GM10266 (cell line): Measurements from ENCODE around the gene MYO16.

Experiments used
- DNase-seq: peaks from one replicate; pipeline ENCODE4 v3.0.0; 2012; ENCODE audit errors: extremely low spot score
- TF ChIP-seq, protein P1 (sequence below): IDR thresholded peaks from 2 replicates; pipeline ENCODE4 v1.5.1; 2012; ENCODE audit warnings: mild to moderate bottlenecking, low read depth; ENCODE audit not compliant: control insufficient read depth, insufficient read depth; ENCODE audit errors: missing control alignments

The MYO16 gene

DNA sequence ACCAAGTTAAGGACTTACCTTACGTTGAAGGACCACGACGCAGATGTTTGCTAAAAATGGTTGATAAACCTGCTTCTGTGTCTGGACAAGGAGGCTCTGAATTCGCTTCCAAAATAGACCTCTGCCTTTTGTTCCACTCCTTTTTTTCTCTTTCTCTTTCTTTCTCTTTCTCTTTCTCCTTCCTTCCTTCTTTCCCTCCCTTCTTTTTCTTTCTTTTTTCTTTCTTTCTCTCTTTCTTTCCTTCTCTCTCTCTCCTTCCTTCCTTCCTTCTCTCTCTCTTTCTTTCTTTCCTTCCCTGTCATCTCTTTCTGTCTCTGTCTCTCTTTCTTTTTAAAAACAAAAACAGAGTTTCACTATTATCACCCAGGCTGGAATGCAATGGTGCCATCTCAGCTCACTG, 290.7 kb downstream of the MYO16 start:
- no peak for DNase-seq

GRCh38 chr13:108921238-108921637, 291.8 kb downstream of the MYO16 start:
- TF ChIP-seq, protein P1, sequence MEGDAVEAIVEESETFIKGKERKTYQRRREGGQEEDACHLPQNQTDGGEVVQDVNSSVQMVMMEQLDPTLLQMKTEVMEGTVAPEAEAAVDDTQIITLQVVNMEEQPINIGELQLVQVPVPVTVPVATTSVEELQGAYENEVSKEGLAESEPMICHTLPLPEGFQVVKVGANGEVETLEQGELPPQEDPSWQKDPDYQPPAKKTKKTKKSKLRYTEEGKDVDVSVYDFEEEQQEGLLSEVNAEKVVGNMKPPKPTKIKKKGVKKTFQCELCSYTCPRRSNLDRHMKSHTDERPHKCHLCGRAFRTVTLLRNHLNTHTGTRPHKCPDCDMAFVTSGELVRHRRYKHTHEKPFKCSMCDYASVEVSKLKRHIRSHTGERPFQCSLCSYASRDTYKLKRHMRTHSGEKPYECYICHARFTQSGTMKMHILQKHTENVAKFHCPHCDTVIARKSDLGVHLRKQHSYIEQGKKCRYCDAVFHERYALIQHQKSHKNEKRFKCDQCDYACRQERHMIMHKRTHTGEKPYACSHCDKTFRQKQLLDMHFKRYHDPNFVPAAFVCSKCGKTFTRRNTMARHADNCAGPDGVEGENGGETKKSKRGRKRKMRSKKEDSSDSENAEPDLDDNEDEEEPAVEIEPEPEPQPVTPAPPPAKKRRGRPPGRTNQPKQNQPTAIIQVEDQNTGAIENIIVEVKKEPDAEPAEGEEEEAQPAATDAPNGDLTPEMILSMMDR, result no peak
- DNase-seq, result no peak

More for the DNA sequence above, 290.7 kb downstream of the MYO16 start:
- TF ChIP-seq, protein P1, result no peak

- no peak for DNase-seq
Measured at GRCh38 chr13:108922108-108922507, 292.7 kb downstream of the MYO16 start.

DNA sequence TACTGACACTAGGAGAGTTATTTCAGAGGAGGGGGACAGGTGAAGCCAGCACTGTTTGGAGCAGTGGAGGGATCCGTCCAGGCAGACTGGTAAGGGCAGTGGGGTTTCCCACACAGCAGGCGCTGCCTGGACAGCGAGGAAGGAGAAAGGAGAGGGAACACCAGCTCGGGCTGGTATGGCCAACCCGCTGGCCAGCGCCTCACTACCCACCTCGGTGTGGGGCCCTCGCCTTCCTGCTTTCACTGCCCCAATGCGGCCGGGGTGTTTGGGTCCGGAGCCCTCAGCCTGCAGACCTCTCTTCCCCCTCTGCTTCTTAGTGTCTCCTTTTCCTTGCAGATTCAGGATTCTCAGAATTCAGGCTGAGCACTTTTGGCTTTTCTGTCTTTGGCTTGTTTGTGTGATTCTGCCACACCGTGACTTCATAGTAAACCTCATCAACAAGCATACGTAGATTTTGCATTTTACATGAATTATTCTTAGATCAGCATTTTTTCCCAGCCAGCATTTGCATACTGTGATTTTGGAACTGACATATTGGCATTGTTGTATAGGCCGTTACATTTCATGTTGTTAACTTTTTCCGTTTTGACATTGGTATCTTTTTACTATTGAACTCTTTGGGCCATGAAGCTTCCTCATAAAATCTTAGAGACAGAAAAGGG, 294.1 kb downstream of the MYO16 start:
- TF ChIP-seq, protein P1, result no peak

More at GRCh38 chr13:108922108-108922507, 292.7 kb downstream of the MYO16 start:
- TF ChIP-seq, protein P1, result no peak

DNA sequence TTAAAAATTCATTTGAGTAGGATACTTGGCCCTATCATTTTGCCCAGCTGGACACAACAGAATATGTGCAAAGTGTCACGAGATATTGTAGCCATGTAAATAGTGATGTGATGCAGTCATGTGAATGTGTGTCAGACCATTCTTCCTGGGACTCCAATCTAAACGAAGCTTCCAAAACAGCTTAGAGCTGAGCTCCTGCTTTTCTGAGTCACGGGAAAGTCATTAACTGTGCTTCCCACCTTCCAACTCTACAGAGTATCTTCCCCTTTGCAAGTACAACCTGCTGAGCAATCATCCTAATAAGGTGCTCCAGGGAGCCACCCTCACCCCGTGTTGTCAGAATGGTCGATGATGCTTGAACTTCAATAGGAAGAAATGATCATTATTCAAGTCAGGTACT, 294.7 kb downstream of the MYO16 start:
- DNase-seq, result no peak

More for the DNA sequence above, 294.1 kb downstream of the MYO16 start:
- DNase-seq, result no peak

DNA sequence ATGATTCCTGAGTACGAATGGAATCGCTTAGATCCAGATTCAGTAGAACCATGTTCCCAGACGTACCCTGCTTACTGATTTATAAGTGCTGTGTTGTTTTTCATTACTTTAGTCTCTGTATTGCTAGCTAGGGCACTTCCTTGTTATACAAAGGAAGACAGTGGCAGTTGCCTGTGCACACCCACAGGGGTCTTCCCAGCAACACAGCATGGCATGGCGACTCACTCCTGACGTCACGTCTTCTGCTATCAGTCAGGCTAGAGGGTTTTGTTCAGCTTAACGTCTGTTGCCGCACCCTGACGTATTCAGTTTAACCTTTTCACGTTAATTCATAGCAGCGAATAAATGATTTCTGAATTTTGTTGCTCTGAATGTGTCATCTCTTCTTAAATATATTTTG, 295.1 kb downstream of the MYO16 start:
- TF ChIP-seq, protein P1, result no peak
- DNase-seq, result no peak

More for the DNA sequence above, 294.7 kb downstream of the MYO16 start:
- TF ChIP-seq, protein P1, result no peak

DNA sequence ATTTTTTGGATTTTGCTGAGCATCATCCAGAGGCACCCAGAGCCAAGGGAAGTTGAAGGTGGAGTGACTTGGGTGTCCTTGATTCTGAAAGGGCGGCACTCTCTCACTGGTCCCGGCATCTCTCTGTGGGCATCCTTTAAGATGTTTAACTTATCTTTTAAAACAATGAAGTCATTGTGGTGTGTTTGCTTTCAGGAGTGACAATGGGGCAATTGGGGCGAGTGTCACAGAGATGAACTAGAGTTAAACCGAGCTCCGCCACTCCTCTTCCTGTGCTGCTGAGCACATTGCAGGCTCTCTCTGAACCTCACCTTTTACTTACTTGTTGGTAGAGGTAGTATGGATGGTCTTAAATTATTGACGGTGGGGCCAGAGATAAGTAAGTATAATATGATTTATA, 295.7 kb downstream of the MYO16 start:
- DNase-seq, result no peak
- TF ChIP-seq, protein P1, result no peak
